Measurements from ENCODE around the gene CNTNAP2.

DNA sequence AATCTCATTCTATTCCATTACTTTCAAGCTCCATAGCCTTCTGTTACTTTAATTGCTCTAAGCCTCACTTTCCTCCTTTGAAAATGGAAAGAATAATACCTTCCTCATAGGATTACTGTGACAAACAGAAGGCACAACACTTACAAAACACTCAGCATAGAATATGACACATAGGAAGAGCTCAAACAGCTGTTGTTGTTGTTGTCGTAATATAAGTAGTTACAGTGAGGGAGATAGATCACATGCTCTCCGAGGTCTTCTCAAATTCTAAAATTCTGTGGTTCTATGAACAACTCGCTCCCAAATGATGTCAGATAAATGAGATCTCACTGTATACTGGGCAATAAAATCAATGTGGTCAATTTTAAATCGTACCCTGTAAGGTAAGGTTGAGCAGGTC is 1424.7 kb downstream of the CNTNAP2 start:
- TF ChIP-seq CTCF (IDR thresholded peaks at IDR 0.05), result no peak
- no peak for TF ChIP-seq POLR2A (IDR thresholded peaks at IDR 0.05)

Data from heart left ventricle (tissue), 13 donors.